HCT116 (cell line): ENCODE data around the gene FAM162A. TPM values are rescaled to one million over a fixed set of nuclear protein-coding genes. Genes with fewer than 3 reads are reported as not detected.

Experiments
- ATAC-seq: fragments of 200-7000 bp; cut with Tn5 transposase; 2 replicates; pipeline ENCODE4 v1.9.1; 2020; ENCODE audit warnings: mild to moderate bottlenecking, moderate library complexity
- BruUV-seq: library from RNA; stranded (reverse); fragments of 400-500 nt; replicated peaks from 2 replicates; lab custom pipeline; 2021; lab: Mats Ljungman, UMichigan
- CTCF ChIA-PET: fragments of 300-600 bp; sonication (Branson Sonifier 250); formaldehyde crosslinking; loops from one replicate; lab custom pipeline; 2021; ENCODE audit warnings: antibody characterized with exemption; lab: Charles Lee
- POLR2A ChIA-PET: fragments of 300-600, 350-600 bp; sonication (Branson Sonifier 250); formaldehyde crosslinking; loops from one replicate; lab custom pipeline; 2021; ENCODE audit warnings: antibody characterized with exemption; lab: Charles Lee
- RAD21 ChIA-PET, 2 experiments: fragments of 300-600 bp; sonication (Branson Sonifier 250); formaldehyde crosslinking; loops; one replicate each; lab custom pipeline; 2023; ENCODE audit warnings: low total read pairs in 2 of 2; ENCODE audit not compliant: uncharacterized antibody in 2 of 2, unreplicated experiment in 2 of 2, low non-redundant PET in 1 of 2; lab: Charles Lee
- DNase-seq: peaks from one replicate; pipeline ENCODE4 v3.0.0-alpha.2; 2010; ENCODE audit warnings: low read depth, low spot score
- H2AFZ ChIP-seq: fragments of 200-600 bp; shearing (Covaris generic), sonication (generic); 2 replicates; pipeline ENCODE4 v1.6.1; 2017; ENCODE audit warnings: low read depth, mixed run types, mixed read lengths, antibody characterized with exemption, low read length; ENCODE audit not compliant: poor library complexity, severe bottlenecking
- H3K27ac ChIP-seq: 2 replicates; pipeline ENCODE4 v1.5.1; 2012; ENCODE audit warnings: low read depth, low read length
- H3K27me3 ChIP-seq: fragments of 200-600 bp; sonication (generic); 2 replicates; pipeline ENCODE4 v1.6.1; 2016; ENCODE audit warnings: mixed run types, low read length, mixed read lengths; ENCODE audit not compliant: insufficient read depth
- H3K36me3 ChIP-seq, 2 experiments: fragments of 200-500 bp in 1 of 2; fragments of 200-600 bp in 1 of 2; sonication (Bioruptor generic) in 1 of 2; sonication (generic) in 1 of 2; 2 replicates each; pipeline versions ENCODE4 v1.5.1 to v1.6.1; 2014 to 2016; ENCODE audit warnings: low read length in 2 of 2, inconsistent platforms in 1 of 2, mixed read lengths in 1 of 2, mixed run types in 1 of 2; ENCODE audit not compliant: insufficient read depth in 2 of 2, control insufficient read depth in 1 of 2
- H3K4me1 ChIP-seq, 2 experiments: fragments of 200-600 bp in 1 of 2; sonication (generic) in 1 of 2; 2 replicates each; pipeline versions ENCODE4 v1.5.1 to v1.6.1; 2012 to 2017; ENCODE audit warnings: low read length in 2 of 2, inconsistent platforms in 1 of 2, mild to moderate bottlenecking in 1 of 2, mixed read lengths in 1 of 2, mixed run types in 1 of 2, moderate library complexity in 1 of 2; ENCODE audit not compliant: insufficient read depth in 2 of 2, control insufficient read depth in 1 of 2
- H3K4me2 ChIP-seq: fragments of 200-600 bp; sonication (generic); 2 replicates; pipeline ENCODE4 v1.6.1; 2017; ENCODE audit warnings: mixed run types, low read length, mixed read lengths
- H3K4me3 ChIP-seq, 2 experiments: fragments of 200-600 bp in 1 of 2; sonication (generic) in 1 of 2; replicated peaks in 1 of 2; 2 replicates each; pipeline ENCODE4 v1.5.1; 2011 to 2016; ENCODE audit warnings: low read length in 2 of 2, control low read depth in 1 of 2, low read depth in 1 of 2, mild to moderate bottlenecking in 1 of 2, mixed read lengths in 1 of 2, mixed run types in 1 of 2
- H3K79me2 ChIP-seq: fragments of 200-600 bp; sonication (generic); 2 replicates; pipeline ENCODE4 v1.6.1; 2017; ENCODE audit warnings: mild to moderate bottlenecking, mixed run types, low read length, moderate library complexity, mixed read lengths; ENCODE audit not compliant: insufficient read depth
- H3K9ac ChIP-seq: fragments of 200-600 bp; sonication (generic); 2 replicates; pipeline ENCODE4 v1.6.1; 2016; ENCODE audit warnings: low read length, mixed read lengths
- H3K9me2 ChIP-seq: fragments of 200-600 bp; sonication (generic), shearing (Covaris generic); 2 replicates; pipeline ENCODE4 v1.6.1; 2017; ENCODE audit warnings: mixed run types, mild to moderate bottlenecking, moderate library complexity; ENCODE audit not compliant: insufficient read depth
- H3K9me3 ChIP-seq, 2 experiments: fragments of 200-500 bp in 1 of 2; fragments of 200-600 bp in 1 of 2; sonication (Bioruptor generic) in 1 of 2; sonication (generic) in 1 of 2; 2 replicates each; pipeline ENCODE4 v1.6.1; 2014 to 2017; ENCODE audit warnings: low read length in 2 of 2, mixed read lengths in 2 of 2, inconsistent platforms in 1 of 2, low read depth in 1 of 2, mild to moderate bottlenecking in 1 of 2, mixed run types in 1 of 2, moderate library complexity in 1 of 2; ENCODE audit not compliant: control insufficient read depth in 1 of 2, insufficient read depth in 1 of 2
- H4K20me1 ChIP-seq: fragments of 200-600 bp; sonication (generic), shearing (Covaris generic); 2 replicates; pipeline ENCODE4 v1.6.1; 2017; ENCODE audit warnings: mixed run types, mild to moderate bottlenecking, moderate library complexity; ENCODE audit not compliant: insufficient read depth
- CBX3 ChIP-seq: IDR thresholded peaks from 2 replicates; pipeline ENCODE4 v1.6.1; 2012; ENCODE audit warnings: low read depth
- ELF1 ChIP-seq: IDR thresholded peaks from 2 replicates; pipeline ENCODE4 v1.6.1; 2012; ENCODE audit warnings: low read depth, borderline replicate concordance
- FOSL1 ChIP-seq: IDR thresholded peaks from 2 replicates; pipeline ENCODE4 v1.6.1; 2012; ENCODE audit warnings: low read depth
- JUND ChIP-seq: IDR thresholded peaks from 2 replicates; pipeline ENCODE4 v1.6.1; 2012
- RAD21 ChIP-seq: IDR thresholded peaks from 2 replicates; pipeline ENCODE4 v1.6.1; 2012; ENCODE audit warnings: low read depth, mild to moderate bottlenecking
- SIN3A ChIP-seq: IDR thresholded peaks from 2 replicates; pipeline ENCODE4 v1.6.1; 2012; ENCODE audit warnings: low read depth
- SRF ChIP-seq: IDR thresholded peaks from 2 replicates; pipeline ENCODE4 v1.6.1; 2012; ENCODE audit warnings: low read depth
- TCF7L2 ChIP-seq: IDR thresholded peaks from 2 replicates; pipeline ENCODE4 v1.7.0; 2011; ENCODE audit warnings: borderline replicate concordance, inconsistent platforms; ENCODE audit not compliant: insufficient read depth, insufficient read length; ENCODE audit errors: extremely low read depth
- intact Hi-C: fragments of 100-400 bp; cut with micrococcal nuclease; formaldehyde crosslinking; loops from 2 replicates; pipeline ENCODE4 v1.10.0; 2022
- total RNA-seq: library from RNA; stranded (reverse); gene quantifications from one replicate; pipeline ENCODE4 v1.2.1, GENCODE V29; 2021; ENCODE audit not compliant: unreplicated experiment
- TF ChIP-seq, protein P1 (sequence below), 3 experiments: fragments of 200-600 bp in 1 of 3; sonication (generic) in 1 of 3; IDR thresholded peaks in 2 of 3; conservative IDR thresholded peaks in 1 of 3; 2 replicates each; pipeline ENCODE4 v1.5.1; 2012 to 2017; ENCODE audit warnings: low read depth in 2 of 3, low read length in 2 of 3, antibody characterized with exemption in 1 of 3, borderline replicate concordance in 1 of 3, control low read depth in 1 of 3, mild to moderate bottlenecking in 1 of 3, mixed read lengths in 1 of 3, mixed run types in 1 of 3, moderate library complexity in 1 of 3; ENCODE audit not compliant: insufficient read depth in 1 of 3
- TF ChIP-seq, protein P2 (sequence below): IDR thresholded peaks from 2 replicates; pipeline ENCODE4 v1.6.1; 2012; ENCODE audit warnings: low read depth

The FAM162A gene
- total RNA-seq, 1 experiment from 2014 or later = 74.1 TPM

DNA sequence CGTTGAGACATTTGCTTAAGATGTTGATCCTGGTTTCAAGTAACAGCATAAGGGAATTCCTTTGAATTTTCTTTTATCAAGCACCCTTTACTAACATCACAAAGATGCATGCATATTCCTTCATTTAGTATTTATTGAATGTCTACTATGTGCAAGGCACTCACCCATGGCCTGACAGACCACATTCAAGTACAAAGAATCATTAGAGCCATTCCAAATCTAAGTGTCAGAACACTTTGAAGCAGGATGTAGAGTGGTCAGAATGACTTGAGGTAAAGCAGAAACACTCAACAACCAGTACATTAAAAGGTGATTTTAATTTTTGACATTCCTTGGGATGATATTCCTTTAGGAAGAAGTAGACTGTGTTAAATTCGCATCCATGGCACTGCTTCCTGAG lies 37.9 kb downstream of the FAM162A start:
- Histone ChIP-seq H3K4me3 (no peak overlapping the region), H3K79me2 (peaks cover 8% of the 10 kb centered on the region), H3K27me3 (no peaks in the 10 kb centered on the region), H3K4me2 (no peak overlapping the region), H2AFZ (no peak overlapping the region), H4K20me1 (no peaks in the 10 kb centered on the region), H3K9me2 (no peaks in the 10 kb centered on the region), H3K9me3 (no peaks in the 10 kb centered on the region), H3K4me1 (peaks cover 0 to 6% of the 10 kb centered on the region in 2 experiments; a peak in 3 of 4 replicates), H3K27ac (no peak overlapping the region), H3K9ac (no peak overlapping the region), H3K36me3 (peaks cover 14 to 18% of the 10 kb centered on the region in 2 experiments)
- BruUV-seq = no TSS peak
- DNase-seq (no peak), ATAC-seq (no peak)
- no peak for TF ChIP-seq TCF7L2
- TF ChIP-seq, protein P1, sequence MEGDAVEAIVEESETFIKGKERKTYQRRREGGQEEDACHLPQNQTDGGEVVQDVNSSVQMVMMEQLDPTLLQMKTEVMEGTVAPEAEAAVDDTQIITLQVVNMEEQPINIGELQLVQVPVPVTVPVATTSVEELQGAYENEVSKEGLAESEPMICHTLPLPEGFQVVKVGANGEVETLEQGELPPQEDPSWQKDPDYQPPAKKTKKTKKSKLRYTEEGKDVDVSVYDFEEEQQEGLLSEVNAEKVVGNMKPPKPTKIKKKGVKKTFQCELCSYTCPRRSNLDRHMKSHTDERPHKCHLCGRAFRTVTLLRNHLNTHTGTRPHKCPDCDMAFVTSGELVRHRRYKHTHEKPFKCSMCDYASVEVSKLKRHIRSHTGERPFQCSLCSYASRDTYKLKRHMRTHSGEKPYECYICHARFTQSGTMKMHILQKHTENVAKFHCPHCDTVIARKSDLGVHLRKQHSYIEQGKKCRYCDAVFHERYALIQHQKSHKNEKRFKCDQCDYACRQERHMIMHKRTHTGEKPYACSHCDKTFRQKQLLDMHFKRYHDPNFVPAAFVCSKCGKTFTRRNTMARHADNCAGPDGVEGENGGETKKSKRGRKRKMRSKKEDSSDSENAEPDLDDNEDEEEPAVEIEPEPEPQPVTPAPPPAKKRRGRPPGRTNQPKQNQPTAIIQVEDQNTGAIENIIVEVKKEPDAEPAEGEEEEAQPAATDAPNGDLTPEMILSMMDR (IDR thresholded peaks at IDR 0.05 in 2 of 3, conservative IDR thresholded peaks at IDR 0.05 in 1 of 3; ENCODE audit: borderline replicate concordance in 1 of 3, insufficient read depth in 1 of 3, low read depth in 2 of 3, low read length in 2 of 3) = no peak
- TF ChIP-seq CBX3 = no peak
- TF ChIP-seq RAD21 = no peak
- no peak for TF ChIP-seq SRF
- no peak for TF ChIP-seq JUND
- no peak for TF ChIP-seq SIN3A
- TF ChIP-seq ELF1 = no peak
- no peak for TF ChIP-seq FOSL1
- TF ChIP-seq, protein P2, sequence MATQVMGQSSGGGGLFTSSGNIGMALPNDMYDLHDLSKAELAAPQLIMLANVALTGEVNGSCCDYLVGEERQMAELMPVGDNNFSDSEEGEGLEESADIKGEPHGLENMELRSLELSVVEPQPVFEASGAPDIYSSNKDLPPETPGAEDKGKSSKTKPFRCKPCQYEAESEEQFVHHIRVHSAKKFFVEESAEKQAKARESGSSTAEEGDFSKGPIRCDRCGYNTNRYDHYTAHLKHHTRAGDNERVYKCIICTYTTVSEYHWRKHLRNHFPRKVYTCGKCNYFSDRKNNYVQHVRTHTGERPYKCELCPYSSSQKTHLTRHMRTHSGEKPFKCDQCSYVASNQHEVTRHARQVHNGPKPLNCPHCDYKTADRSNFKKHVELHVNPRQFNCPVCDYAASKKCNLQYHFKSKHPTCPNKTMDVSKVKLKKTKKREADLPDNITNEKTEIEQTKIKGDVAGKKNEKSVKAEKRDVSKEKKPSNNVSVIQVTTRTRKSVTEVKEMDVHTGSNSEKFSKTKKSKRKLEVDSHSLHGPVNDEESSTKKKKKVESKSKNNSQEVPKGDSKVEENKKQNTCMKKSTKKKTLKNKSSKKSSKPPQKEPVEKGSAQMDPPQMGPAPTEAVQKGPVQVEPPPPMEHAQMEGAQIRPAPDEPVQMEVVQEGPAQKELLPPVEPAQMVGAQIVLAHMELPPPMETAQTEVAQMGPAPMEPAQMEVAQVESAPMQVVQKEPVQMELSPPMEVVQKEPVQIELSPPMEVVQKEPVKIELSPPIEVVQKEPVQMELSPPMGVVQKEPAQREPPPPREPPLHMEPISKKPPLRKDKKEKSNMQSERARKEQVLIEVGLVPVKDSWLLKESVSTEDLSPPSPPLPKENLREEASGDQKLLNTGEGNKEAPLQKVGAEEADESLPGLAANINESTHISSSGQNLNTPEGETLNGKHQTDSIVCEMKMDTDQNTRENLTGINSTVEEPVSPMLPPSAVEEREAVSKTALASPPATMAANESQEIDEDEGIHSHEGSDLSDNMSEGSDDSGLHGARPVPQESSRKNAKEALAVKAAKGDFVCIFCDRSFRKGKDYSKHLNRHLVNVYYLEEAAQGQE = no peak
- RAD21 ChIA-PET = no interaction called here
- CTCF ChIA-PET = no interaction called here
- intact Hi-C loops = no loop called here
- POLR2A ChIA-PET = no interaction called here
